Renal cortex interstitium (tissue), 11 donors: ENCODE data around the gene PKNOX2. TPM values are rescaled to one million over a fixed set of nuclear protein-coding genes. Genes with fewer than 3 reads are reported as not detected.

Source experiments
- DNase-seq, 11 donors: peaks; one replicate each; pipeline ENCODE4 v3.0.0-alpha.2; 2013; ENCODE audit warnings: low read depth in 9 of 11, low spot score in 4 of 11; ENCODE audit errors: extremely low read depth in 1 of 11
- polyA plus RNA-seq, 3 donors: library from polyadenylated mRNA; unstranded; fragments of 120-200 nt; gene quantifications; one replicate each; pipeline ENCODE4 v1.2.1, GENCODE V29; 2013; ENCODE audit not compliant: insufficient read length in 3 of 3

PKNOX2 gene
- polyA plus RNA-seq, 3 donors, result 12.4 to 14.6 (median 13.9) TPM

GRCh38 chr11:125337836-125338834, 173.6 kb downstream of the PKNOX2 start:
- no peak for DNase-seq

GRCh38 chr11:125338886-125339811, 174.6 kb downstream of the PKNOX2 start:
- no peak for DNase-seq

DNA sequence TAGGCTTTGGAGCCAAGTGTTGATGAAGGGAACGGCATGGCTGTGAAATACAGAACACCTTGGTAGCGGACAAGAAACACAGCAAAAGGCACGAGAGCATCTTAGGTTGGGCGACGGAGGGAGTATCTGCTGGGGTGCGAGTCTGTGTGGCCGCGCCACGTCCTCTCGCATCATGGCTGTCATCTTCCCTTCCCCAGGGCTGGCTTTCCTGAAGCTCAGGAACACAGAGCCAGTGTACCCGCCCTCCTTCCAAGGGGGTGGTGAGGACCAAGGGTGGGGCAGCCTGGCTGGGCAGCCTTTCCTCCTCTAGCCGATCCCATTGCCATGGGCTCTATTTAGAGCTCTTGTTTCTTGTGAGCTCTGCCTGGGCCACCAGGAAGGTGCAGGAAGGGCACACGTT, 177.1 kb downstream of the PKNOX2 start:
- DNase-seq, result no peak

- DNase-seq, result no peak
Measured at GRCh38 chr11:125342281-125342930, 177.9 kb downstream of the PKNOX2 start.

DNA sequence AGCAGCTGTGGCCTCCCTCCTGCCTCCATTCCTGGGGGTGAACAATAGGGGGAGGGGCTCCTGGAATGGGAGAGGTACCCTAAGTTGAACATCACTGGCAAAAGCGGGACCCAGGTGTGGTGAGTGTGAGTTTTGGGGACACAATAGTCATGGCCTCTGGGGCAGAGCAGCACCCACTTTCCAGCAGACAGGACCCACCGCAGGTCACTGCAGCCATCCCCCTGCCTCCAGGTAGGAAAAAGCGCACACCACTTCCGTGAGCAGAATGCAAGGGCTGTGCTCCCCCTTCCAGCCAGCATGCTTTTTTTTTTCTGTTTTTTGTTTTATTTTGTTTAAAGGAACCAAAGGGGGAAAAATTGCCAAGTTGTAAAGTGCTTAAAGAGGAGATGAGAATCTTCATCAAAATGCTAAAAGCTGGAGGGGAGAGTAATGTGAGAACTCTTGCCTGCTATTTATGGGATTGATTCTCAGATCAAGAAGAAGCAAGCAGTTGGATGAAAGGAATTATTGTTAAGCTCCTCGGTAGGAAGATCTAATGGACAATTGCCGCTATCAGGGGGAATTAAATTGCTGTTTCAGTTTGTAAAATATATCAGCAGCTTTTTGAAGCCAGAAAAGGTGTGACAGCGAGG, 178.7 kb downstream of the PKNOX2 start:
- no peak for DNase-seq

DNA sequence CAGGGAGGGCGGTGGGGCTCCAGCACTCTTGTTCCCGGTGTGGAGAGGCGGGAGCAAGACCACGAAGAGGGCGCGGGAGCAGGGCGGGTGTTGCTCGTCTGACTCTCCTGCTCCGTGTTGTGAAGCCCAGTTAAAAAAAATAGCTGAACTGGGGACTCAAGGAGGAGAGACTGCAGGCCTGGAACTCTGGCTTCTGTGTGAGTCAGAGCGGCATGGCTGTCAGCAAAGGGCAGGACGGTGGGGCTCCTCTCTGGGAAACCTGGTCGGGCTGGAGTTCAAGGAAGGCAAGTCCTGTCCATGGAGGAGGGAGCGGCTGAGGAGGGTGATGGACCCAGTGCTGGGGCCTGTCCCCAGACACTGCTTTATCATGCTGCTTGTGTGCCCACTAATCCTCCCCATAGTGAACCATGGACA, 179.2 kb downstream of the PKNOX2 start:
- DNase-seq, result no peak

DNA sequence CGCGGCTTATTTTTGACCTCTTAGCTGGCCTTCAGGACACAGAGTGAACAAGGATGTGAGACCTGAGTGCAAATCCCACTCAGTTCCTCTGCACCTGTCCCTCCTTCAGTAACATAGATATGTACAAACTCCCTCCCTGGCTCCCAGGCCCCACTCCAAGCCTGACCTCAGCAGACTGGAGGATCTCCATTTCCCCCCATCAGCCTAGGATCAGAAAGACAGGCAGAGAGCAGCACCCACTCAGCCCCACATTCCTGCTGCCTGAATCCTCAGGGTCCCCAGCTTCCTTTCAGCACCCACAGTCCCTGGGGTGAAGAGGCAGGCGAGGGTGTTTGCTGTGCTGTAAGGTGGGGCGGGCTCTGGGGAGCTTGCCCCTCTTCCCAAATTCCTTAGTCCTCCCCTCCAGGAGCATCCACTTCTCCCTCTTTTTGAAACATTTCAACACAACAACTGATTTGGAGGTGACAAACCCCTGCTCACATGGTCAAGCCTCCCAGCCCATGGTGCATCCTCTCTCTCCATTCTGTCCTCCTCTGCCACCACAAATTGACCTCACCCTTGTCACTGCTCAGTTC, 180.4 kb downstream of the PKNOX2 start:
- DNase-seq, result no peak

- peak; percentile 46 to 79 (median 70) for DNase-seq
Measured at GRCh38 chr11:125345421-125346178, 181.0 kb downstream of the PKNOX2 start.

DNA sequence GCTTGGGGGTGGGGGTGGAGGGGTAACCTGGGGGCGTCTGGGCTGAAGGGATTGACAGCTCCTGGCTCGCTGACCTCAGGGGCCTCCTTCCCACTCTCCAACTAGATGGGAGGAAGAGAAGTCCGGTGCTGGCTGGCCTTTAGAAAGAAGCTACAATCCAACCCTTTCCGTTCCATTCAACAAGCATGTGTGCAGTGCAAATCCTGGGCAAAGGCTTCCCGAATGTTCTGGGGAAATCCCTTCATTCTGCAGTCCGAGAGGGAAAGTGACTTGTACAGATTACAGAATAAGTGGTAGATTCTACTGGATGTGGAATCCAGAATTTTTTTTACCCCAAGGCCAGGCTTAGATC, 181.6 kb downstream of the PKNOX2 start:
- no peak for DNase-seq

GRCh38 chr11:125346565-125347260, 182.2 kb downstream of the PKNOX2 start:
- DNase-seq, result no peak

GRCh38 chr11:125347261-125347585, 182.7 kb downstream of the PKNOX2 start:
- no peak for DNase-seq

- DNase-seq, result no peak
Measured at GRCh38 chr11:125348141-125348651, 183.6 kb downstream of the PKNOX2 start.

- peak in 1 of 11 donors; percentile 62 for DNase-seq
Measured at GRCh38 chr11:125348674-125349309, 184.2 kb downstream of the PKNOX2 start.

GRCh38 chr11:125350206-125351032, 185.9 kb downstream of the PKNOX2 start:
- no peak for DNase-seq

DNA sequence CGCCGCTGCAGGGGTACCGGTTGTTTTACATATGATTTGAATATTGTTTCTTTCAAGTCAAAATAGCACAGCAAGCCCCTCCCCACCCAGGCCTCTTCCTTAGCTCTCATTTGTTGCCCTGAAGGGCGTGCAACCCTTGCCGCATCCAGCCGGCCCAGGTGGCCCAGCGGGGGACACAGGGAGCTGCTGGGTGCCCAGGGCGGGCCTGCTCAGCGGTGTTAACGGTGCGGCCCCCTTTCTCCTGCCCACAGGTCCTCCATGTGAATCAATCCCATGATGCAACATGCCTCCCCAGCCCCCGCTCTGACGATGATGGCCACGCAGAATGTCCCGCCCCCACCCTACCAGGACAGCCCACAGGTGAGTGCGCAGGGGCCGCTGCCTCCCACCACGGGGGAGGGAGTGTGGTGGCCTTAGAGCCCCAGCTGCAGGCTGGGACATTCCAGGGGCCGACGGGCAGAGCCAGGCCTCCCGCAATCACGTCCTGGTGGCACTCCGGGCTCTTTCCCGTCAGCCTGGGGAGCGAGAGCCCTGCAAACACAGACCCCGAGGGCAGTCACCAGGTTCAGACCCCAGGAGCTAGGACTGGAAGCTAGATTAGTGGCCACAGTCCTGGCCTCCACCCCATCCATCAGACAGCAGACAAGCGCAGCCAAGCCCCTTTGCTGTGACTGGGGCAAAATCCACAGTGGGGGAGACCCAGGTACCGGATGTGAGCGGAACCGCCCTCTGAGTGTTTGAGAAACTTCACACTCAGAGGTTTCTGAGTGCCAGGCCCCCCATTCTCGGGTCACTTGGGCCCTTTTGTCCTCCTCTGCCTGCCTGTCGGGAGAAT, 186.7 kb downstream of the PKNOX2 start:
- peak in 3 of 11 donors; percentile 51 to 71 (median 62) for DNase-seq
